Neural progenitor cell (in vitro differentiated cells): Measurements from ENCODE around the gene ZMIZ1. TPM values are rescaled to one million over a fixed set of nuclear protein-coding genes. Genes with fewer than 3 reads are reported as not detected.

ENCODE experiments used
- DNase-seq: peaks from one replicate; pipeline ENCODE4 v3.0.0-alpha.2; 2016; ENCODE audit warnings: low spot score
- H2AFZ ChIP-seq: fragments of 200-600 bp; sonication (generic); replicated peaks from 2 replicates; pipeline ENCODE4 v1.6.1; 2016; ENCODE audit warnings: antibody characterized with exemption
- H3F3A ChIP-seq: fragments of 200-600 bp; sonication (generic); 2 replicates; pipeline ENCODE4 v1.6.1; 2016; ENCODE audit warnings: antibody characterized with exemption, low read depth
- H3K27ac ChIP-seq: fragments of 200-600 bp; sonication (generic); 2 replicates; pipeline ENCODE4 v1.5.1; 2016; ENCODE audit warnings: mild to moderate bottlenecking
- H3K27me3 ChIP-seq: fragments of 200-600 bp; sonication (generic); 2 replicates; pipeline ENCODE4 v1.6.1; 2016; ENCODE audit warnings: mild to moderate bottlenecking, moderate library complexity
- H3K36me3 ChIP-seq: fragments of 200-600 bp; sonication (generic); 2 replicates; pipeline ENCODE4 v1.5.1; 2016
- H3K4me1 ChIP-seq: fragments of 200-600 bp; sonication (generic); 2 replicates; pipeline ENCODE4 v1.6.1; 2016; ENCODE audit warnings: mixed run types
- H3K4me2 ChIP-seq: fragments of 200-600 bp; sonication (generic); 2 replicates; pipeline ENCODE4 v1.6.1; 2016
- H3K4me3 ChIP-seq: fragments of 200-600 bp; sonication (generic); 2 replicates; pipeline ENCODE4 v1.5.1; 2016
- H3K79me2 ChIP-seq: fragments of 200-600 bp; sonication (generic); 2 replicates; pipeline ENCODE4 v1.6.1; 2016; ENCODE audit warnings: low read depth
- H3K9ac ChIP-seq: fragments of 200-600 bp; sonication (generic); 2 replicates; pipeline ENCODE4 v1.6.1; 2016
- H3K9me3 ChIP-seq: fragments of 200-600 bp; sonication (generic); 2 replicates; pipeline ENCODE4 v1.5.1; 2016; ENCODE audit warnings: low read depth
- H4K20me1 ChIP-seq: fragments of 200-600 bp; sonication (generic); 2 replicates; pipeline ENCODE4 v1.6.1; 2016; ENCODE audit warnings: low read depth
- H3K27ac Mint-ChIP-seq: 3 replicates; pipeline ENCODE4 v1.8.0; 2021; ENCODE audit warnings: mixed read lengths
- H3K27me3 Mint-ChIP-seq: 2 replicates; pipeline ENCODE4 v1.8.0; 2022; ENCODE audit warnings: low read depth, mild to moderate bottlenecking, inconsistent platforms, moderate library complexity, mixed read lengths; ENCODE audit not compliant: insufficient read depth
- H3K36me3 Mint-ChIP-seq: 3 replicates; pipeline ENCODE4 v1.8.0; 2021; ENCODE audit warnings: mixed read lengths
- H3K4me1 Mint-ChIP-seq: 3 replicates; pipeline ENCODE4 v1.8.0; 2021; ENCODE audit warnings: mixed read lengths
- H3K4me3 Mint-ChIP-seq: 3 replicates; pipeline ENCODE4 v1.8.0; 2021; ENCODE audit warnings: mild to moderate bottlenecking, moderate library complexity, mixed read lengths
- H3K9me3 Mint-ChIP-seq: 3 replicates; pipeline ENCODE4 v1.8.0; 2020; ENCODE audit warnings: mixed read lengths
- EZH2 ChIP-seq: fragments of 200-600 bp; sonication (generic); IDR thresholded peaks from 2 replicates; pipeline ENCODE4 v1.6.1; 2017; ENCODE audit warnings: antibody characterized with exemption, mild to moderate bottlenecking, moderate library complexity
- EZH2phosphoT487 ChIP-seq: fragments of 200-600 bp; sonication (generic); IDR thresholded peaks from 2 replicates; pipeline ENCODE4 v1.6.1; 2017; ENCODE audit warnings: antibody characterized with exemption
- total RNA-seq: library from RNA; depleted of rRNA; stranded (reverse); fragments of >200 nt; gene quantifications from 2 replicates; pipeline ENCODE4 v1.2.3, GENCODE V29; 2015; ENCODE audit warnings: low replicate concordance
- TF ChIP-seq, protein P1 (sequence below): fragments of 200-600 bp; sonication (generic); IDR thresholded peaks from 2 replicates; pipeline ENCODE4 v1.5.1; 2017; ENCODE audit warnings: antibody characterized with exemption, mild to moderate bottlenecking

ZMIZ1 gene
- total RNA-seq, 1 donor from 2014 or later = 5.8 TPM

- H4K20me1 ChIP-seq = peaks cover 93% of the 10 kb centered on the region
- TF ChIP-seq, protein P1, sequence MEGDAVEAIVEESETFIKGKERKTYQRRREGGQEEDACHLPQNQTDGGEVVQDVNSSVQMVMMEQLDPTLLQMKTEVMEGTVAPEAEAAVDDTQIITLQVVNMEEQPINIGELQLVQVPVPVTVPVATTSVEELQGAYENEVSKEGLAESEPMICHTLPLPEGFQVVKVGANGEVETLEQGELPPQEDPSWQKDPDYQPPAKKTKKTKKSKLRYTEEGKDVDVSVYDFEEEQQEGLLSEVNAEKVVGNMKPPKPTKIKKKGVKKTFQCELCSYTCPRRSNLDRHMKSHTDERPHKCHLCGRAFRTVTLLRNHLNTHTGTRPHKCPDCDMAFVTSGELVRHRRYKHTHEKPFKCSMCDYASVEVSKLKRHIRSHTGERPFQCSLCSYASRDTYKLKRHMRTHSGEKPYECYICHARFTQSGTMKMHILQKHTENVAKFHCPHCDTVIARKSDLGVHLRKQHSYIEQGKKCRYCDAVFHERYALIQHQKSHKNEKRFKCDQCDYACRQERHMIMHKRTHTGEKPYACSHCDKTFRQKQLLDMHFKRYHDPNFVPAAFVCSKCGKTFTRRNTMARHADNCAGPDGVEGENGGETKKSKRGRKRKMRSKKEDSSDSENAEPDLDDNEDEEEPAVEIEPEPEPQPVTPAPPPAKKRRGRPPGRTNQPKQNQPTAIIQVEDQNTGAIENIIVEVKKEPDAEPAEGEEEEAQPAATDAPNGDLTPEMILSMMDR = no peak
- no peak for TF ChIP-seq EZH2
- no peak for TF ChIP-seq EZH2phosphoT487
- no peak overlapping the region for H3K4me3 ChIP-seq
- H3K36me3 ChIP-seq = no peaks in the 10 kb centered on the region
- no peaks in the 10 kb centered on the region for H3K79me2 ChIP-seq
- H3F3A ChIP-seq = peaks cover 9% of the 10 kb centered on the region
- no peak overlapping the region for H3K9ac ChIP-seq
- Mint-ChIP-seq H3K4me1 (peaks cover 96% of the 10 kb centered on the region), H3K27ac (peak overlapping the region; percentile 89), H3K4me3 (no peak overlapping the region), H3K36me3 (peaks cover 9% of the 10 kb centered on the region), H3K27me3 (peaks cover 6% of the 10 kb centered on the region), H3K9me3 (no peaks in the 10 kb centered on the region)
- H3K4me2 ChIP-seq = no peak overlapping the region
- no peak for DNase-seq
- no peaks in the 10 kb centered on the region for H3K27me3 ChIP-seq
- H2AFZ ChIP-seq = no peak overlapping the region
- peaks cover 58% of the 10 kb centered on the region for H3K4me1 ChIP-seq
- no peaks in the 10 kb centered on the region for H3K9me3 ChIP-seq
- no peak overlapping the region for H3K27ac ChIP-seq
Measured at GRCh38 chr10:79183468-79183865, 114.7 kb downstream of the ZMIZ1 start.

DNA sequence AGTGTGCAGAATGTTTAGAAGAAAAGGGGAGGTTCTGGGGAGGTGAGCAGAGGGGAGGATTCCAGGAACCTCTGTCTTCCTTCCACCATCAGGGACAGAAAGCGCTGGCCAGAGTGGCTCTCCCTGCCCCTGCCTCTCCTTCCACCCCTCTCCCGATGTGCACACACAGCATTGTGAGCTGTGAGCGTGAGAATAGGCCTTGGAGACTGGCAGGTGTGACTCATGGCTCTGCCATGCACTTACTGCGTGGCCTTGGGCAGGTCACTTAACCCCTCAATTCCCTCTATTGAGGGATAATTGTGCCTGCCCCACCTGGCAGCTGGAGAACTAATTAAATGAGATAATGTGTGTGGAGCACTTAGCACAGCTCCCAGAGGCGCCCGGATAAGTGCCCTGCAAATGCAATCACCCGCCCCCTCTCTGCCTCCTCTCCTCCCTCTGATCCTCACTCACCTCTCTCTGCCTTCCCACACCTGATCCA lies 115.4 kb downstream of the ZMIZ1 start:
- Histone ChIP-seq H3K36me3 (no peaks in the 10 kb centered on the region), H3K79me2 (no peaks in the 10 kb centered on the region), H3K9ac (no peak overlapping the region), H2AFZ (no peak overlapping the region), H3K4me3 (no peak overlapping the region), H3K9me3 (no peaks in the 10 kb centered on the region), H3K27me3 (no peaks in the 10 kb centered on the region), H4K20me1 (peaks cover 87% of the 10 kb centered on the region), H3K4me1 (peaks cover 55% of the 10 kb centered on the region), H3K27ac (no peak overlapping the region), H3K4me2 (no peak overlapping the region), H3F3A (peaks cover 9% of the 10 kb centered on the region)
- TF ChIP-seq, protein P1 = no peak
- TF ChIP-seq EZH2phosphoT487 (no peak), EZH2 (no peak)
- H3K27ac Mint-ChIP-seq = peak overlapping the region; percentile 89
- H3K36me3 Mint-ChIP-seq = peaks cover 9% of the 10 kb centered on the region
- no peaks in the 10 kb centered on the region for H3K9me3 Mint-ChIP-seq
- H3K27me3 Mint-ChIP-seq = peaks cover 6% of the 10 kb centered on the region
- H3K4me1 Mint-ChIP-seq = peaks cover 96% of the 10 kb centered on the region
- peak overlapping the region; percentile 30 for H3K4me3 Mint-ChIP-seq
- DNase-seq = no peak

DNA sequence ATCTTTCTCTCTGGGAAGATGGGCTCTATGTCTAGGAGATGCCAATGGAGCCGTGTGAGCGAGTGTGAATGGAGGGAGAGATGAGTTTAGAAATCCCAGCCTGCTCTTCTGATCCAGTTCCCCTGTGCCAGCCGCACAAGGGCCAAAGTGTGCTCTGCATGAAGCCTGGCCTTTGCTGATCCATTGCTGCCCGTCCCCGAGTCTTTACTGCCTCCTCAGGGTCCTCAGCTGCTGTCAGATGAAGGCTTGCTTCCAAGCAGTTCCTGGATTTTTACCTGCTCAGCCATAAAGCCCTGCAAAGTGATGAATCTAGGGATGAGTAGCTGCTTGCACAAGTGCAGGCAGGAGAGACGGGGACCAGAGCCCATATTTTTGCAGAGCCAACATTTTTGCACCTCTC lies 115.9 kb downstream of the ZMIZ1 start:
- no peaks in the 10 kb centered on the region for H3K36me3 ChIP-seq
- H3K4me3 Mint-ChIP-seq = peak overlapping the region; percentile 30
- peaks cover 96% of the 10 kb centered on the region for H3K4me1 Mint-ChIP-seq
- no peaks in the 10 kb centered on the region for H3K79me2 ChIP-seq
- no peaks in the 10 kb centered on the region for H3K27me3 ChIP-seq
- H3K9me3 ChIP-seq = no peaks in the 10 kb centered on the region
- no peak overlapping the region for H3K27ac ChIP-seq
- TF ChIP-seq, protein P1 = no peak
- TF ChIP-seq EZH2phosphoT487 = no peak
- no peak for TF ChIP-seq EZH2
- no peak overlapping the region for H3K4me3 ChIP-seq
- H3K36me3 Mint-ChIP-seq = peaks cover 9% of the 10 kb centered on the region
- no peak for DNase-seq
- H3F3A ChIP-seq = peaks cover 9% of the 10 kb centered on the region
- H3K27me3 Mint-ChIP-seq = peaks cover 6% of the 10 kb centered on the region
- H3K9me3 Mint-ChIP-seq = no peaks in the 10 kb centered on the region
- H2AFZ ChIP-seq = no peak overlapping the region
- H4K20me1 ChIP-seq = peaks cover 84% of the 10 kb centered on the region
- H3K4me1 ChIP-seq = peaks cover 51% of the 10 kb centered on the region
- H3K4me2 ChIP-seq = peak overlapping the region; percentile 28
- H3K9ac ChIP-seq = no peak overlapping the region
- peak overlapping the region; percentile 72 for H3K27ac Mint-ChIP-seq
